ENCODE measurements around the gene IKZF1.

The IKZF1 gene

GRCh38 chr7:50321487-50322067 lies 17.1 kb downstream of the IKZF1 start:
- Histone ChIP-seq H3K27me3 (replicated peaks; ENCODE audit: insufficient read depth, low read length) (no peaks in the 10 kb centered on the region), H3K4me2 (ENCODE audit: low read depth, low read length) (no peak overlapping the region), H3K36me3 (replicated peaks; ENCODE audit: insufficient read depth, low read length) (peaks cover 9% of the 10 kb centered on the region), H3F3A (ENCODE audit: insufficient read depth, low read length) (peaks cover 12% of the 10 kb centered on the region), H2AFZ (ENCODE audit: low read length) (no peak overlapping the region), H3K27ac (ENCODE audit: low read length) (no peak overlapping the region), H3K9ac (ENCODE audit: low read length) (no peak overlapping the region), H4K20me1 (ENCODE audit: insufficient read depth, low read length) (no peaks in the 10 kb centered on the region), H3K79me2 (ENCODE audit: low read length) (peaks cover 99% of the 10 kb centered on the region), H3K9me3 (replicated peaks; ENCODE audit: insufficient read depth, low read length) (no peaks in the 10 kb centered on the region), H3K9me2 (replicated peaks; ENCODE audit: insufficient read depth, low read length) (no peaks in the 10 kb centered on the region), H3K4me3 (ENCODE audit: low read length) (no peak overlapping the region), H3K4me1 (ENCODE audit: low read length) (peaks cover 10% of the 10 kb centered on the region)
- TF ChIP-seq EZH2phosphoT487 (IDR thresholded peaks at IDR 0.05; ENCODE audit: low read length) (no peak), CTCF (IDR thresholded peaks at IDR 0.05; ENCODE audit: low read length) (no peak), EZH2 (optimal IDR thresholded peaks at IDR 0.05; ENCODE audit: low read depth, low read length) (no peak)
- no peak for DNase-seq

GRCh38 chr7:50324113-50324512 lies 19.6 kb downstream of the IKZF1 start:
- Histone ChIP-seq H3K36me3 (replicated peaks; ENCODE audit: insufficient read depth, low read length) (peaks cover 9% of the 10 kb centered on the region), H3K9me2 (replicated peaks; ENCODE audit: insufficient read depth, low read length) (no peaks in the 10 kb centered on the region), H3K9me3 (replicated peaks; ENCODE audit: insufficient read depth, low read length) (no peaks in the 10 kb centered on the region), H2AFZ (ENCODE audit: low read length) (no peak overlapping the region), H3K9ac (ENCODE audit: low read length) (no peak overlapping the region), H3K4me3 (ENCODE audit: low read length) (no peak overlapping the region), H3F3A (ENCODE audit: insufficient read depth, low read length) (0 out of 2 replicates have a peak, but pooled peaks cover 2% of the 10 kb centered on the region), H3K79me2 (ENCODE audit: low read length) (peaks cover 96% of the 10 kb centered on the region), H4K20me1 (ENCODE audit: insufficient read depth, low read length) (no peaks in the 10 kb centered on the region), H3K27me3 (replicated peaks; ENCODE audit: insufficient read depth, low read length) (no peaks in the 10 kb centered on the region), H3K4me1 (ENCODE audit: low read length) (peaks cover 12% of the 10 kb centered on the region), H3K4me2 (ENCODE audit: low read depth, low read length) (no peak overlapping the region), H3K27ac (ENCODE audit: low read length) (no peak overlapping the region)
- DNase-seq = no peak
- TF ChIP-seq EZH2 (optimal IDR thresholded peaks at IDR 0.05; ENCODE audit: low read depth, low read length) = no peak
- TF ChIP-seq EZH2phosphoT487 (IDR thresholded peaks at IDR 0.05; ENCODE audit: low read length) = no peak
- TF ChIP-seq CTCF (IDR thresholded peaks at IDR 0.05; ENCODE audit: low read length) = no peak

GRCh38 chr7:50327443-50327842 lies 22.9 kb downstream of the IKZF1 start:
- Histone ChIP-seq H3K36me3 (replicated peaks; ENCODE audit: insufficient read depth, low read length) (peaks cover 3% of the 10 kb centered on the region), H2AFZ (ENCODE audit: low read length) (no peak overlapping the region), H3K4me1 (ENCODE audit: low read length) (peaks cover 45% of the 10 kb centered on the region), H3K9me2 (replicated peaks; ENCODE audit: insufficient read depth, low read length) (no peaks in the 10 kb centered on the region), H4K20me1 (ENCODE audit: insufficient read depth, low read length) (no peaks in the 10 kb centered on the region), H3F3A (ENCODE audit: insufficient read depth, low read length) (peaks cover 27% of the 10 kb centered on the region), H3K9ac (ENCODE audit: low read length) (no peak overlapping the region), H3K4me2 (ENCODE audit: low read depth, low read length) (no peak overlapping the region), H3K27me3 (replicated peaks; ENCODE audit: insufficient read depth, low read length) (no peaks in the 10 kb centered on the region), H3K9me3 (replicated peaks; ENCODE audit: insufficient read depth, low read length) (no peaks in the 10 kb centered on the region), H3K27ac (ENCODE audit: low read length) (no peak overlapping the region), H3K4me3 (ENCODE audit: low read length) (no peak overlapping the region), H3K79me2 (ENCODE audit: low read length) (peaks cover 96% of the 10 kb centered on the region)
- no peak for TF ChIP-seq EZH2 (optimal IDR thresholded peaks at IDR 0.05; ENCODE audit: low read depth, low read length)
- TF ChIP-seq EZH2phosphoT487 (IDR thresholded peaks at IDR 0.05; ENCODE audit: low read length) = no peak
- no peak for TF ChIP-seq CTCF (IDR thresholded peaks at IDR 0.05; ENCODE audit: low read length)
- no peak for DNase-seq

Measured in MM.1S (cell line).